Measurements from ENCODE around the gene FABP6. TPM values are rescaled to one million over a fixed set of nuclear protein-coding genes. Genes with fewer than 3 reads are reported as not detected.
A peak's percentile ranks its signal among the peaks of the same experiment; 100 is the strongest.

FABP6 gene
- total and polyA plus RNA-seq, 2 experiments from 2014 or later = 7.2 to 55.7 TPM

- Histone ChIP-seq H3K4me3 (no peak overlapping the region), H4K20me1 (ENCODE audit: insufficient read depth, poor library complexity, severe bottlenecking) (no peaks in the 10 kb centered on the region), H3K27me3 (no peaks in the 10 kb centered on the region), H2AFZ (no peak overlapping the region), H3K27ac (no peak overlapping the region), H3K9me3 (ENCODE audit: low read depth) (no peaks in the 10 kb centered on the region), H3K4me1 (ENCODE audit: insufficient read depth) (no peaks in the 10 kb centered on the region), H3K9me2 (replicated peaks; ENCODE audit: insufficient read depth) (no peaks in the 10 kb centered on the region), H3K79me2 (peaks cover 2% of the 10 kb centered on the region), H3K4me2 (no peak overlapping the region), H3K36me3 (replicated peaks; ENCODE audit: insufficient read depth, low read depth) (no peaks in the 10 kb centered on the region)
- over 99% methylated on average over 6 of the region's 6 CpGs for WGBS (ENCODE audit: low lambda C conversion rate, missing lambda C conversion rate)
- TF ChIP-seq EZH2 (IDR thresholded peaks at IDR 0.05; ENCODE audit: borderline replicate concordance) = no peak
- TF ChIP-seq, protein P1, sequence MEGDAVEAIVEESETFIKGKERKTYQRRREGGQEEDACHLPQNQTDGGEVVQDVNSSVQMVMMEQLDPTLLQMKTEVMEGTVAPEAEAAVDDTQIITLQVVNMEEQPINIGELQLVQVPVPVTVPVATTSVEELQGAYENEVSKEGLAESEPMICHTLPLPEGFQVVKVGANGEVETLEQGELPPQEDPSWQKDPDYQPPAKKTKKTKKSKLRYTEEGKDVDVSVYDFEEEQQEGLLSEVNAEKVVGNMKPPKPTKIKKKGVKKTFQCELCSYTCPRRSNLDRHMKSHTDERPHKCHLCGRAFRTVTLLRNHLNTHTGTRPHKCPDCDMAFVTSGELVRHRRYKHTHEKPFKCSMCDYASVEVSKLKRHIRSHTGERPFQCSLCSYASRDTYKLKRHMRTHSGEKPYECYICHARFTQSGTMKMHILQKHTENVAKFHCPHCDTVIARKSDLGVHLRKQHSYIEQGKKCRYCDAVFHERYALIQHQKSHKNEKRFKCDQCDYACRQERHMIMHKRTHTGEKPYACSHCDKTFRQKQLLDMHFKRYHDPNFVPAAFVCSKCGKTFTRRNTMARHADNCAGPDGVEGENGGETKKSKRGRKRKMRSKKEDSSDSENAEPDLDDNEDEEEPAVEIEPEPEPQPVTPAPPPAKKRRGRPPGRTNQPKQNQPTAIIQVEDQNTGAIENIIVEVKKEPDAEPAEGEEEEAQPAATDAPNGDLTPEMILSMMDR (IDR thresholded peaks at IDR 0.05; ENCODE audit: poor library complexity) = no peak
- no peak for TF ChIP-seq EZH2phosphoT487 (IDR thresholded peaks at IDR 0.05; ENCODE audit: low read depth, severe bottlenecking, unreplicated experiment)
- DNase-seq (ENCODE audit: low spot score) = no peak
Observed at GRCh38 chr5:160254706-160255105, 25.4 kb downstream of the FABP6 start.

GRCh38 chr5:160259341-160259740, 30.0 kb downstream of the FABP6 start:
- H4K20me1 ChIP-seq (ENCODE audit: insufficient read depth, poor library complexity, severe bottlenecking) = no peaks in the 10 kb centered on the region
- H2AFZ ChIP-seq = no peak overlapping the region
- no peak for TF ChIP-seq EZH2phosphoT487 (IDR thresholded peaks at IDR 0.05; ENCODE audit: low read depth, severe bottlenecking, unreplicated experiment)
- TF ChIP-seq EZH2 (IDR thresholded peaks at IDR 0.05; ENCODE audit: borderline replicate concordance) = no peak
- TF ChIP-seq, protein P1 (IDR thresholded peaks at IDR 0.05; ENCODE audit: poor library complexity) = no peak
- no peaks in the 10 kb centered on the region for H3K27me3 ChIP-seq
- DNase-seq (ENCODE audit: low spot score) = no peak
- no peak overlapping the region for H3K4me3 ChIP-seq
- no peaks in the 10 kb centered on the region for H3K36me3 ChIP-seq (replicated peaks; ENCODE audit: insufficient read depth, low read depth)
- 91% methylated on average over 7 of the region's 7 CpGs for WGBS (ENCODE audit: low lambda C conversion rate, missing lambda C conversion rate)
- no peaks in the 10 kb centered on the region for H3K9me2 ChIP-seq (replicated peaks; ENCODE audit: insufficient read depth)
- H3K79me2 ChIP-seq = peaks cover 9% of the 10 kb centered on the region
- H3K4me1 ChIP-seq (ENCODE audit: insufficient read depth) = peaks cover 34% of the 10 kb centered on the region
- H3K4me2 ChIP-seq = no peak overlapping the region
- H3K27ac ChIP-seq = peak overlapping the region; percentile 96
- no peaks in the 10 kb centered on the region for H3K9me3 ChIP-seq (ENCODE audit: low read depth)

GRCh38 chr5:160260006-160260775, 30.9 kb downstream of the FABP6 start:
- Histone ChIP-seq H3K36me3 (replicated peaks; ENCODE audit: insufficient read depth, low read depth) (no peaks in the 10 kb centered on the region), H3K4me3 (no peak overlapping the region), H2AFZ (no peak overlapping the region), H3K4me2 (no peak overlapping the region), H3K9me2 (replicated peaks; ENCODE audit: insufficient read depth) (no peaks in the 10 kb centered on the region), H3K4me1 (ENCODE audit: insufficient read depth) (peaks cover 34% of the 10 kb centered on the region), H3K9me3 (ENCODE audit: low read depth) (no peaks in the 10 kb centered on the region), H3K27ac (peak overlapping the region; percentile 96), H3K79me2 (peaks cover 11% of the 10 kb centered on the region), H4K20me1 (ENCODE audit: insufficient read depth, poor library complexity, severe bottlenecking) (no peaks in the 10 kb centered on the region), H3K27me3 (no peaks in the 10 kb centered on the region)
- peak; percentile 33 for DNase-seq (ENCODE audit: low spot score)
- WGBS (ENCODE audit: low lambda C conversion rate, missing lambda C conversion rate) = 79% methylated on average over 14 of the region's 14 CpGs
- TF ChIP-seq, protein P1 (IDR thresholded peaks at IDR 0.05; ENCODE audit: poor library complexity) = no peak
- no peak for TF ChIP-seq EZH2phosphoT487 (IDR thresholded peaks at IDR 0.05; ENCODE audit: low read depth, severe bottlenecking, unreplicated experiment)
- no peak for TF ChIP-seq EZH2 (IDR thresholded peaks at IDR 0.05; ENCODE audit: borderline replicate concordance)
